K562 (cell line): ENCODE data around the gene TTC39A. TPM values are rescaled to one million over a fixed set of nuclear protein-coding genes. Genes with fewer than 3 reads are reported as not detected.

Experiments used
- ARID3A ChIP-seq: IDR thresholded peaks from 2 replicates; pipeline ENCODE4 v1.6.1; 2012; ENCODE audit warnings: low read depth, low read length, improper control_type of control experiment, borderline replicate concordance
- CBX5 ChIP-seq: IDR thresholded peaks from 2 replicates; pipeline ENCODE4 v1.6.1; 2014; ENCODE audit warnings: low read depth, borderline replicate concordance
- CGGBP1 ChIP-seq: fragments of 250-450 bp; sonication (Bioruptor Pico); IDR thresholded peaks from 2 replicates; pipeline ENCODE4 v1.9.0; 2021; ENCODE audit warnings: mild to moderate bottlenecking
- GATAD2B ChIP-seq: fragments of 450-650 bp; IDR thresholded peaks from 2 replicates; pipeline ENCODE4 v1.6.1; 2017; ENCODE audit warnings: mild to moderate bottlenecking, borderline replicate concordance
- JUNB ChIP-seq: fragments of 450-650 bp; formaldehyde crosslinking; conservative IDR thresholded peaks from 2 replicates; pipeline ENCODE4 v1.4.0; 2020; ENCODE audit warnings: mild to moderate bottlenecking
- LEF1 ChIP-seq: fragments of 450-650 bp; IDR thresholded peaks from 2 replicates; pipeline ENCODE4 v1.6.1; 2016; ENCODE audit warnings: mild to moderate bottlenecking
- MAFF ChIP-seq: IDR thresholded peaks from 2 replicates; pipeline ENCODE4 v1.6.1; 2012; ENCODE audit warnings: low read length, improper control_type of control experiment
- NFXL1 ChIP-seq: fragments of 450-650 bp; formaldehyde crosslinking; IDR thresholded peaks from 2 replicates; pipeline ENCODE4 v1.4.0; 2021; ENCODE audit warnings: mild to moderate bottlenecking
- NR2C2 ChIP-seq, 2 experiments: fragments of 200-800 bp in 1 of 2; sonication (Bioruptor generic) in 1 of 2; sonication (generic) in 1 of 2; formaldehyde crosslinking in 1 of 2; IDR thresholded peaks; 2 replicates each; pipeline versions ENCODE4 v1.6.1 to v1.8.0; 2016 to 2022; ENCODE audit warnings: mild to moderate bottlenecking in 1 of 2, missing compliant biosample characterization in 1 of 2, missing genetic modification characterization in 1 of 2, missing genetic modification reagents in 1 of 2
- RNF2 ChIP-seq: sonication (generic); IDR thresholded peaks from 2 replicates; pipeline ENCODE4 v1.6.1; 2016
- SMC3 ChIP-seq: conservative IDR thresholded peaks from 2 replicates; pipeline ENCODE4 v1.6.1; 2011; ENCODE audit warnings: low read depth, low read length, improper control_type of control experiment; ENCODE audit not compliant: insufficient read depth
- U2AF2 ChIP-seq: fragments of 200-400 bp; formaldehyde crosslinking; optimal IDR thresholded peaks from 2 replicates; pipeline ENCODE3; 2017; ENCODE audit warnings: low read depth, mild to moderate bottlenecking, low read length
- VEZF1 ChIP-seq: fragments of 200-800 bp; sonication (Bioruptor generic); IDR thresholded peaks from 2 replicates; pipeline ENCODE4 v1.6.1; 2017; ENCODE audit warnings: missing genetic modification characterization, missing compliant biosample characterization
- ZBTB11 ChIP-seq, 3 experiments: fragments of 200-800 bp in 1 of 3; fragments of 250-450 bp in 1 of 3; fragments of 450-650 bp in 1 of 3; sonication (Bioruptor Pico) in 1 of 3; sonication (Bioruptor generic) in 1 of 3; formaldehyde crosslinking in 1 of 3; IDR thresholded peaks; 2 replicates each; pipeline versions ENCODE4 v1.6.1 to v1.8.0; 2016 to 2022; ENCODE audit warnings: mild to moderate bottlenecking in 2 of 3, missing genetic modification characterization in 2 of 3, missing compliant biosample characterization in 1 of 3, moderate library complexity in 1 of 3
- ZFP36 ChIP-seq: fragments of 150-350 bp; IDR thresholded peaks from 2 replicates; pipeline ENCODE4 v1.6.1; 2018; ENCODE audit warnings: low read length, low read depth; ENCODE audit not compliant: partially characterized antibody
- ZMIZ1 ChIP-seq, 2 experiments: fragments of 150-350 bp in 1 of 2; IDR thresholded peaks; 2 replicates each; pipeline ENCODE4 v1.6.1; 2012 to 2016; ENCODE audit warnings: low read depth in 2 of 2, low read length in 2 of 2, mild to moderate bottlenecking in 1 of 2, moderate library complexity in 1 of 2
- ZNF408 ChIP-seq: fragments of 250-450 bp; sonication (Bioruptor Pico); IDR thresholded peaks from 2 replicates; pipeline ENCODE4 v1.4.0; 2020; ENCODE audit warnings: low read depth, mild to moderate bottlenecking, moderate library complexity
- polyA plus RNA-seq, 8 experiments: library from polyadenylated mRNA; depleted of rRNA in 4 of 8; stranded (reverse) in 5 of 8; unstranded in 3 of 8; fragments of >200 nt; fragmentation: Nextera tagmentation in 2 of 8; fragmentation: Illumina TruSeq in 1 of 8; extraction: Ambion mirVana in 2 of 8; extraction: Trizol in 1 of 8; gene quantifications; 2 replicates each; pipeline versions ENCODE4 v1.2.1 to v1.2.3, GENCODE V29; 2011 to 2014; ENCODE audit warnings: inconsistent platforms in 1 of 8, missing spikeins in 1 of 8
- total RNA-seq, 7 experiments: library from RNA; depleted of rRNA in 6 of 7; stranded (reverse); fragments of >200 nt in 6 of 7; fragmentation: Illumina TruSeq in 2 of 7; extraction: Trizol in 2 of 7; gene quantifications; 2 replicates each; pipeline versions ENCODE4 v1.2.1 to v1.2.3, GENCODE V29; 2011 to 2021; ENCODE audit warnings: low replicate concordance in 1 of 7

TTC39A gene
- total and polyA plus RNA-seq, 9 of the 15 experiments (the other 6 are each of a cell fraction or from before 2014, with no cell fraction given): 0.18 to 0.82 (median 0.35) TPM

- peak in 1 of 2 experiments; percentile 98; a peak in 2 of 4 replicates for TF ChIP-seq ZMIZ1 (IDR thresholded peaks at IDR 0.05; ENCODE audit: low read depth in 2 of 2, low read length in 2 of 2)
- no peak for TF ChIP-seq JUNB
- TF ChIP-seq ZBTB11 (CRISPR knock-in tag; IDR thresholded peaks at IDR 0.05): peak in 1 of 3 experiments; percentile 84; a peak in 2 of 6 replicates
- TF ChIP-seq NR2C2 (CRISPR knock-in tag; IDR thresholded peaks at IDR 0.05): no peak
- no peak for TF ChIP-seq NR2C2 (tag; IDR thresholded peaks at IDR 0.05)
- TF ChIP-seq RNF2: peak; percentile 88
- TF ChIP-seq NFXL1 (CRISPR knock-in tag): no peak
- TF ChIP-seq VEZF1 (CRISPR knock-in tag): peak; percentile 63; the same call in 1 of the 2 replicates
- TF ChIP-seq U2AF2: no peak
- peak; percentile 81; the same call in 1 of the 2 replicates for TF ChIP-seq GATAD2B
- TF ChIP-seq MAFF: peak; percentile 6; the same call in 1 of the 2 replicates
- no peak for TF ChIP-seq CGGBP1
- TF ChIP-seq ZNF408 (CRISPR knock-in tag): no peak
- TF ChIP-seq SMC3: no peak
- TF ChIP-seq CBX5: no peak
- TF ChIP-seq ZFP36: peak; percentile 18
- TF ChIP-seq ARID3A: peak; percentile 87; the same call in 1 of the 2 replicates
- TF ChIP-seq LEF1: peak; percentile 100
Observed at GRCh38 chr1:51284487-51284954, 45.8 kb downstream of the TTC39A start (continued).
